Superior temporal gyrus (tissue), 1 donor: ENCODE measurements around the gene SLC25A23.
"Not testable (repeated sequence)": the region's sequence is repeated elsewhere in the genome, so short reads cannot be mapped to it uniquely, and the experiment has no call there.

ENCODE experiments used
- DNase-seq: peaks from one replicate; pipeline ENCODE4 v3.0.0-alpha.2; 2016; ENCODE audit errors: extremely low spot score

The SLC25A23 gene

GRCh38 chr19:6457958-6458694 lies 1.5 kb downstream of the SLC25A23 start:
- DNase-seq, result no peak

GRCh38 chr19:6455924-6456323 lies 3.7 kb downstream of the SLC25A23 start:
- no peak for DNase-seq

GRCh38 chr19:6453951-6454565 lies 5.5 kb downstream of the SLC25A23 start:
- DNase-seq, result no peak

- no peak for DNase-seq
Observed at GRCh38 chr19:6452899-6453298, 6.7 kb downstream of the SLC25A23 start.

- no peak for DNase-seq
Observed at GRCh38 chr19:6452223-6452614, 7.4 kb downstream of the SLC25A23 start.

GRCh38 chr19:6451583-6452222 lies 7.9 kb downstream of the SLC25A23 start:
- no peak for DNase-seq

GRCh38 chr19:6450166-6450565 lies 9.4 kb downstream of the SLC25A23 start:
- DNase-seq, result no peak

- DNase-seq, result no peak
Observed at GRCh38 chr19:6448045-6448444, 11.5 kb downstream of the SLC25A23 start.

- no peak for DNase-seq
Observed at GRCh38 chr19:6446452-6446851, 13.1 kb downstream of the SLC25A23 start.

- DNase-seq, result no peak
Observed at GRCh38 chr19:6443986-6444385, 15.6 kb downstream of the SLC25A23 start.

GRCh38 chr19:6442087-6442688 lies 17.4 kb downstream of the SLC25A23 start:
- DNase-seq, result no peak

- DNase-seq, result no peak
Observed at GRCh38 chr19:6440905-6441304, 18.7 kb downstream of the SLC25A23 start.

- no peak for DNase-seq
Observed at GRCh38 chr19:6439743-6440142, 19.8 kb downstream of the SLC25A23 start.

GRCh38 chr19:6433663-6434062 lies 25.9 kb downstream of the SLC25A23 start, which contains the start of gene SLC25A41:
SLC25A41 (minus strand) TSS chr19:6433763; CDS start chr19:6433693, 70 bp downstream.
- no peak for DNase-seq

- no peak for DNase-seq
Observed at GRCh38 chr19:6433165-6433564, 26.4 kb downstream of the SLC25A23 start.

GRCh38 chr19:6431891-6432290 lies 27.7 kb downstream of the SLC25A23 start:
- no peak for DNase-seq

GRCh38 chr19:6429419-6430221 lies 30.0 kb downstream of the SLC25A23 start:
- no peak for DNase-seq

GRCh38 chr19:6428692-6429418 lies 30.7 kb downstream of the SLC25A23 start:
- DNase-seq, result not testable (repeated sequence)

GRCh38 chr19:6427131-6427530 lies 32.5 kb downstream of the SLC25A23 start:
- DNase-seq, result no peak

GRCh38 chr19:6425732-6426620 lies 33.6 kb downstream of the SLC25A23 start:
- no peak for DNase-seq
